Activated naive CD4-positive, alpha-beta T cell (primary cell): ENCODE data around the gene MAMSTR.

ENCODE experiments used
- DNase-seq, 4 experiments: peaks; one replicate each; lab custom pipeline; 2025; lab: John Stamatoyannopoulos, UW

The MAMSTR gene

DNA sequence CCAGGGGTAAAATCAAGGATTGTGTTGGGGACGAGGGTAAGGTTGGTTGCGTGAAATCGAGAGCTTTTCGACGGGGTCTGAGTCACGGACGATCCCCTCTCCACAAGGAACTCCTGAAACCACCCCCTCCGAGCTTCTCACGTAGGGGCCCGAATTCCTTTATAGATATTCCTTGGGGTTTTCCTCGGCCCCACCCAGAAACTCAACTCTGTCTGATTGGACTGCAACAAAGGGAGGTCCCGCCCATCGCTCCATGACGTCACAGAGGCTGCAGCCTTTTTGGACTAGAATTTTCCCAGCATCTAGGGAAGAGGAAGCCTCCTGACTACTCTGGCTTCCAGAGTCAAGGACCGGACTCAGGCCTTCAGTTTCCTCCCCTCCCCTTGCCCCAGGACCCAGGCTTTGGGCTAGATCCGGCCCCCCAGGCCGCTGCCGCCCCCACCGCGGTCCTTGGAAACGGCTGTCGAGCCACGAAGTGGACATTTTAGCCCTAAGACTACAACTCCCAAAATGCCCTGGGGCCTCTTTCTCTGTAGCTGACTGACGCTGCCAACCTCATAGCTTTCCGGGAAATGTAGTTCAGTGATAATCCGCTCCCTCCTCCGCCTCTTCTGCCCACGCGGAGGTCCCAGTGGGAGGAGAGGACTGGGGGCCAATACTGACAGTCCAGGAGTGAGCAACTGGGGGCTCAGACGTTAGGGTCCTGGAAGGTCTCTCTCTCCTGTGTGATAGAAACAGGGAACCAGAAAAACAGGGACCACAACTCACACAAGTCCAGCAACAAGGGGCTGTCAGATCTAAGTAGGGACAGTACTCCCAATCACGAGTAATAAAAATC is 27.4 kb upstream of the MAMSTR start, which contains the start of gene IZUMO1:
TSS of gene IZUMO1 (minus strand) at position 172 of the 838 bp plus-strand sequence. CDS start 1,050 bp downstream, outside the sequence.
- DNase-seq, result no peak

DNA sequence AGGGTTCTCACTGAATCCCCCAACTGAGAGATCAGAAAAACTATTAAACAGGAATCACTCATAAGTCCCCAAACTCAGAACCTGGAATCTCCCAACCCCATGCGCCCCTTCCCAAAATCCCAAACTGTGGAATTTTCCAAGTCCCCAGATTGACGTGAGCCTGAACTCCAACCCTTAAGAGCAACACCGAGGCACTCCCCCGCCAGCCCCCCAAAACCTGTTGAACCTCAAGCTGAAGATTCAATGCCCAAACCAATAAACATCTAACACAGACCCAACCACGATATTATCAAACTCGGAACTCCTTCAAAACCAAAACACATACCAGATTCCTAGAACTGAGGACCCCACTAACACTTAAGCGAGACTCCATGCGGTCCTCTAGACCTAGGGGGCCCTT is 26.6 kb upstream of the MAMSTR start:
- DNase-seq, result no peak

- peak in 1 of 4 experiments; percentile 14 for DNase-seq
Measured at GRCh38 chr19:48745208-48745995, 25.9 kb upstream of the MAMSTR start.

DNA sequence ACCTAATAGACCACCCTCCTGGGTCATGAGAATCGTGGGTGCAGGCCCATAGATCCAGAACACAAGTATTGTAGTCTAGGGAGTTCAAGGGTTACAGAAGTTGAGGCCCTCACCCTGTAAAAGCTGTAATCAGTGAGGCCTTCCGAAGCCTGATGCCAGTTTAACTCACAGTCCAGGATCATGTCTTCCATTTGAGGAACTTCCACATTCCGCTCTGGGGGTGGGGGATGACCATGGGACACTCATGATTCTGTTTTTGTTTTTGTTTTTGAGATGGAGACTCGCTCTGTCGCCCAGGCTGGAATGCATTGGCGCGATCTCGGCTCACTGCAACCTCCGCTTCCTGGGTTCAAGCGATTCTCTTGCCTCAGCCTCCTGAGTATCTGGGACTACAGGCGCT is 22.6 kb upstream of the MAMSTR start:
- DNase-seq, result no peak

GRCh38 chr19:48741129-48741999 is 21.8 kb upstream of the MAMSTR start:
- DNase-seq, result no peak

DNA sequence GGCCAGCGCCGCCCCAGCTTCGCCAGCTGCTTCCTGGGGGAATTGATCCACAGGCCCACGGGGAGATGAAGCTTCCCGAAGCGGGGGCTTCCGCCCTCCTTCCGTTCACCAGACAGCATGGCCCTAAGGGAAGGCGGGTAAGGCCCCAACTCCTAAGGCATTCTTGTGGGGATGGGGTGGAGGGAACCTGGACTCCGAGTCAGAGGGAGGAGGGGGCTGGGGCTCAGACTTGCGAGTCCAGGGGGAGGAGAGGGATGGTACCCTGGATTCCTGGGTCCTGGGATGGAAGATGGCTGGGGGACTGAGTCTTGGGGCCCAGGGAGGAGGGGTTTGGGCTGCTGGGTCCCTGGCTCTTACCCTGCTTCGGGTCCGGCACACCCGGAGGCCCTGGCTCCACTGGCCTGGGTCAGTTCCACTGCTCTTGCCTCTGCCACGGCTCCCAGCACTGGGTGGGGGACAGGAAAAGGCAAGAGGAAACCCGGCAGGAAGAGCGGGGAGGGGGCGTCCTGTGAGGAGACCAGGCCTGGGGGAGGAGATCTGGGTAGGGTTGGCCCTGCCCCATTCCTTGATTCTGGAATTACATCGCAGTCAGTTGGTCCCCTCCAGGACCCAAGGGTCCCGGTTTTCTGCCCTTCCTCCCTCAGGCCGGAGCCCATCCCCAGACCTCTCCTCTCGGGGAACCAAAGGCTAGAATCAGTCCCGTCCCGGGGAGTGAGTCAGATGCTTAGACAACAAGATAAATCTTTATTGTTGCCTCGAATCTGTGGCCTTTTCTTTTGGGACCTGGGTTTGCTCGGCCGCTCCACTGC is 20.8 kb upstream of the MAMSTR start, which contains the start of gene RASIP1:
TSS of gene RASIP1 (minus strand) at position 447 of the 809 bp plus-strand sequence. CDS start at position 119, 328 bp downstream.
- DNase-seq, result no peak

DNA sequence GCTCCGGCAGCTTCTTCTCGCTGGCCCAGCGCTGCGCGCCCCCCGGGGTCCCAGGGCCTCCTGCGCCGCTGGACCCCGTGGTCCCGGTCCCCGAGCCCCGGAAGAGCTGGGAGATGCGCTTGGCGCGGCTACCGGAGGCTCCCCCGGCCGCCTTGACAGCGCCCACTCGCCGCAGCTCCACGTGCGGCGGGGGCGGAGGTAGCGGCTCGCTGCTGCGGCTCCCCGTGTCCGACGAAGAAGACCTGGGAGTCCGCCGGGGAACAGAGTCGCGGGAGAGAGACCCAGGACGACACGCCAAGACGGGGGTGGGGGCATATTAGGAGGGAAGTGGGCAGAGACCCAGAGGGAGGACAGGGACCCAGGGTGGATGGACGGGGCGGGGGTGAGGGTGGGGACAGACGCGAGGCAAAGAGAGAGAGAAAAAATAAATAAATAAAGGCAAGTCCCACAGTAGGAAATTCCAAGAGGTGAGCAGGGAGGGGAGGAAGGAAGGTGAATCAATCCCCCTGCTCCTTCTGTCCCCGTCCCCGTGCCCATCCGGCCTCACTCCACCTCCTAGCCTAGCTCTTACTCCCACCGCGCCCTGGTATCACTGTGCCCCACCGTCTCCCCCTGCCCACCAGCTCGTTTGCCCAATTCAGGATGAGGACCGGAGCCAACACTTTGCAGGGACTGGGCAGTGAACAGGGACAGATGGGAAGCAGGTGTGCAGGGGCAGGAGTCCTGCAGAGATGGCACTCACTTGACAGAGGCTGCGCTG is 20.1 kb upstream of the MAMSTR start:
- no peak for DNase-seq

DNA sequence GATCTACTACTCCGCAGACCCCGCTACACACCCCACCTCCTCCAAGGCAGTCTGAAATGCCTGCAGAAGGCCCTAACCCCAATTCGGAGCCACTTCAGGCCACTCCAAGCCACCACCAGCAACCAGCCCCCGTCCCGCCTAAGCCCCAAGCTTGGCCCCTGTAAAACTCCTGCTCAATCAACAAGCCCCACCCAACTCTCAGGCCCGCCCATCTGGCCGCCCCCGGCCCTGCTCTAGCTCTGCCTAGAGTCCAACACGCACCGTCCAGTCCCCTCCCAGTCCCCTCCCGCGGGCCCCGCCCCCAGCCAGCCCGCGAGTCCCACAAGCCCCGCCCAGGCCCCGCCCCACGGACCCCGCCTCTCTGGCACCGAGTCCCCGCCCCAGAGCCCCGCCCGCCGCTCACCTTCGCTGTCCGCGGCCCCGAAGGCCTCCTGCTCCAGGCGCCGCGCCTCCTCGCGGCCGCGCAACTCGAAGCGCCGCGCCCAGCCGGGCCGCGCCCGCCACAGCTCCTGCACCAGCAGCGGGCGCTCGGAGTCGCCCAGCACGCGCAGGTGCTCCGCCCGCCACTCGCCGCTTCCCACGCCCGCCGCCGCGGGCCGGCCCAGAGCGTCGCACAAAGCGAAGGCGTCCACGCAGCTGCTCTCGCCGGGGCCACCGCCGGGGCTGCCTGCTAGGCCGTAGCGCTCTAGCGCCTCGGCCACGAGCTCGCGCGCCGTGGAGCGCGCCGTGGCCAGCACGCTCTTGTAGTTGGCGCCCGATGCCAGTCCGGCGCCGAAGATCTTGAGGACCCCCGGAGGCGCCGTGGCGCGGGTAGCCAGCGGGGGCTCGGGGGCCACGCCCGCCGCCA is 19.3 kb upstream of the MAMSTR start:
- peak; percentile 68 to 91 (median 87) for DNase-seq

DNA sequence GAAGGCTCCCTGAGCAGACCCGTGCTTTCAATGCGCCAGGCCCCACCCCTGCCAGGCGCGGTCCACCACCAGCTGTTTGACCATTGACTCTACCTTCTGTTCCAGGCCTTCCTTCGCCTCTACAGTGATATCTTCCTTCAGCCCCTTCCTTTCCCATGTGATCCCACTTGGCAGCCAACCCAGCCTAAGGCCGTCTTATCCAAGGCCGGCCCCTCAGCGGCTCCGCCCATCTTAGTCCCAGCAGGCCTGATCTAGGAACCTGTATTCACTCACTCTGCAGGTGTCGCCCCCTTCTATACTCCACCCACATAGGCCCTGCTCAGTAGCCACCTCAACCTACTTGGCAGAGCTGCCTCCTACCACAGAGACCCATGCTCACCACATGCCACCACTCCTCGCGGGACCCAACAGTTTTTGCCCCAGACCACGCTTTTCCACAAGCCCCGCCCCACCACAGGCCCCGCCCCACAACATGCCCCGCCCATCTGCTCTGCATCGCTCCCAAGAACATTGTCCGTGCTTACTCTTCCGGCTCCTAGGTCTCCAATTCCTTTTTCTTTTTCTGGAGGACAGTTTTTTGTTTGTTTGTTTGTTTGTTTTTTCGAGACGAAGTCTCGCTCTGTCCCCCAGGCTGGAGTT is 18.0 kb upstream of the MAMSTR start:
- DNase-seq, result no peak

DNA sequence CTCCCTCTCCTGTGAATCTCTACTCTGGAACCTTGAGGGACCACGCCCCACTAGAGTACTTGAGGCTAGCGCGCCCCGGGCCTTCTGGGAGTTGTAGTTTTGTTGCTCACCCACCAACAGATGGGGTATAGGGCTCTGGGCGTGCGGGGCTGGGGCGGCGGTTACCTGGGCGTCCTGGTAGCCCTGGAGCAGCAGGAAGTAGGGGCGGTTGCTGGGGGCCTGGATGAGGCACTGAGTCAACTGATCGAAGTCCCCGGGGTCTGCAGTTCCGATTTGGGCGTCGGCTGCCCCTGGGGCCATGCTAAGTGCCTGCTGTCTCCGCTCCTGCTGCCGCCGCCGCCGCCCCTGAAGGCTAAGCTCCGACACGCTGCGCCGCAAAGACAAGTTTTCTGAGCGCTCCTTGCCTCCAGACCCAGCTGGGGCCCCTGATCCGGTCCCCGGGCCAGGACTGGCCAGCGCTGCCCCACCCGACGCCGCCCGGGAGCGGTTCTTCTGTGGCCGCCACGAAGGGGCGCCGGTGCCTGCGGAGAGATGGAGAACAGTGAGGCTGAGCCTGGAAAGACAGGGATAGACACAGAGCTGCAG is 15.6 kb upstream of the MAMSTR start:
- no peak for DNase-seq

DNA sequence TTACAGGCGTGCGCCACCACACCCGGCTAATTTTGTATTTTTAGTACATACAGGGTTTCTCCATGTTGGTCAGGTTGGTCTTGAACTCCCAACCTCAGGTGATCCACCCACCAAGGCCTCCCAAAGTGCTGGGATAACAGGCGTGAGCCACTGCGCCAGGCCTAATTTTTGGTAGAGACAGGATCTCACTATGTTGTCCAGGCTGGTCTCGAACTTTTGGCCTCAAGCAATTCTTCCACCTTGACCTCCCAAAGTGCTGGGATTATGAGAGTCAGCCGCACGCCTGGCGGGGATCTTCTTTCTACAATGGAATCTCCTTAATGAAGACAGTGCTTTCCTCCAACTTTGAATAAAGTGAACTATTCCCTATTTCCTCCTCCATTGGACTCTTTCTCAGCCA is 15.1 kb upstream of the MAMSTR start:
- no peak for DNase-seq

DNA sequence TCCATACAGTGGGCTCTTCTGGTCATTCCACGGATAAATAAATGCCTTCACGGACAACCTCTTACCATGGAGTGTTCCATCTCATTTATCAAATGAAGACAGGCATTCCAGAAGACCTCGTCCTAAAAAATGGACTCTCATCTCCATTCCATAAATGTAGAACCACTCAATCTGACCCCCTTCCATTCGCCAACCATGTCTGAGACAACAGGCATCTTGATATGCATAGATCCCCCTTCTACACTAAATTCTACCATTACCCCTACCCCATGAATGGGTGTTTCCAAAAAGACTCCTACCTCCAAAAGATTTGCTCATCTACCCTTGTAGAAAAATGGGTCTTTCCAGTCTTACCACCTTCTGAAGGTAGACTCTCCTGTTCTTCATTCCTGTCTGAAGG is 11.9 kb upstream of the MAMSTR start:
- no peak for DNase-seq

GRCh38 chr19:48728911-48729664 is 9.6 kb upstream of the MAMSTR start:
- no peak for DNase-seq

- no peak for DNase-seq
Measured at GRCh38 chr19:48726556-48726955, 7.0 kb upstream of the MAMSTR start.

- DNase-seq, result no peak
Measured at GRCh38 chr19:48724796-48725753, 5.5 kb upstream of the MAMSTR start.

DNA sequence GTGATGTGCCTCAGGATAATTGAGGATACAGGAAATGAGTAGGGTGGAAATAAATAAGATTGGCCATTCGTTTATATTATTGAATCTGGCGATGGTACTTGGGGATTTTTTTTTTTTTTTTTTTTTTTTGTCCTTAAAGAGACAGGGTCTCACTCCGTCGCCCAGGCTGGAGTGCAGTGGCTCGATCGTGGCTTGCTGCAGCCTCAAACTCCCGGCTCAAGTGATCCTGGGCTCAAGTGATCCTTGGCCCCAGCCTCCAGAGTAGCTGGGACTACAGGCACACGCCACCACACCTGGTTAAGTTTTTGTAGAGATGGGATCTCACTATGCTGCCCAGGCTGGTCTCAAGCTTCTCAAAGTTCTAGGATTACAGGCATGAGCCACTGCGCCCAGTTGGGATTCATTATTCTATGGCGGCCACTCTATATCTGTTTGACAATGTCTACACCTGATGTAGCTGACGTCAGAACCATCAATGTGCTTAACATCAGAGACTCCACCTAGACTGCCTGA is 2.7 kb upstream of the MAMSTR start:
- DNase-seq, result no peak
